Hematopoietic multipotent progenitor cell treated with erythropoietin and hydrocortisone succinate and interleukin-3 and kit ligand, for 8 days (in vitro differentiated cells): Measurements from ENCODE around the gene DUSP8.
A peak's percentile ranks its signal among the peaks of the same experiment; 100 is the strongest.

Experiments
- DNase-seq: peaks from one replicate; pipeline ENCODE4 v3.0.0-alpha.2; 2015

DUSP8 gene

GRCh38 chr11:1549338-1550330 is 22.4 kb downstream of the DUSP8 start:
- DNase-seq: peak; percentile 9

GRCh38 chr11:1548221-1549070 is 23.6 kb downstream of the DUSP8 start:
- DNase-seq: no peak

- no peak for DNase-seq
Measured at GRCh38 chr11:1547467-1548098, 24.5 kb downstream of the DUSP8 start.

- DNase-seq: peak; percentile 23
Measured at GRCh38 chr11:1546536-1547466, 25.3 kb downstream of the DUSP8 start.

GRCh38 chr11:1546077-1546535 is 26.0 kb downstream of the DUSP8 start:
- no peak for DNase-seq

- no peak for DNase-seq
Measured at GRCh38 chr11:1545432-1545831, 26.6 kb downstream of the DUSP8 start.

- DNase-seq: no peak
Measured at GRCh38 chr11:1544536-1544935, 27.5 kb downstream of the DUSP8 start.

GRCh38 chr11:1543606-1544263 is 28.3 kb downstream of the DUSP8 start:
- DNase-seq: no peak

GRCh38 chr11:1542267-1542666 is 29.8 kb downstream of the DUSP8 start:
- DNase-seq: no peak

- no peak for DNase-seq
Measured at GRCh38 chr11:1541474-1542204, 30.4 kb downstream of the DUSP8 start.

GRCh38 chr11:1540074-1540473 is 32.0 kb downstream of the DUSP8 start:
- no peak for DNase-seq

- no peak for DNase-seq
Measured at GRCh38 chr11:1538153-1538552, 33.9 kb downstream of the DUSP8 start.

GRCh38 chr11:1536065-1536843 is 35.8 kb downstream of the DUSP8 start:
- DNase-seq: no peak

- no peak for DNase-seq
Measured at GRCh38 chr11:1534682-1535081, 37.4 kb downstream of the DUSP8 start.

- no peak for DNase-seq
Measured at GRCh38 chr11:1534171-1534570, 37.9 kb downstream of the DUSP8 start.

- no peak for DNase-seq
Measured at GRCh38 chr11:1533342-1533725, 38.7 kb downstream of the DUSP8 start.

- no peak for DNase-seq
Measured at GRCh38 chr11:1532606-1533341, 39.3 kb downstream of the DUSP8 start.

GRCh38 chr11:1532014-1532586 is 40.0 kb downstream of the DUSP8 start:
- no peak for DNase-seq
